Activated CD4-positive, alpha-beta memory T cell treated with anti-CD3 and anti-CD28 coated beads for 36 hours (primary cell): Measurements from ENCODE around the gene AP2B1. TPM values are rescaled to one million over a fixed set of nuclear protein-coding genes. Genes with fewer than 3 reads are reported as not detected.

ENCODE experiments used
- CTCF ChIA-PET: fragments of 350-600 bp; sonication (Branson Sonifier 250); formaldehyde crosslinking; loops from one replicate; lab custom pipeline; 2021; ENCODE audit warnings: antibody characterized with exemption, inconsistent platforms; lab: Charles Lee
- POLR2A ChIA-PET: fragments of 350-600 bp; sonication (Branson Sonifier 250); formaldehyde crosslinking; loops from one replicate; lab custom pipeline; 2021; ENCODE audit warnings: antibody characterized with exemption; lab: Charles Lee
- DNase-seq: peaks from one replicate; pipeline ENCODE4 v3.0.0-alpha.2; 2020
- H3K27ac Mint-ChIP-seq: one replicate; pipeline ENCODE4 v1.8.0; 2021; ENCODE audit warnings: mixed read lengths
- H3K27me3 Mint-ChIP-seq: one replicate; pipeline ENCODE4 v1.8.0; 2021; ENCODE audit warnings: mixed read lengths
- H3K36me3 Mint-ChIP-seq: one replicate; pipeline ENCODE4 v1.8.0; 2021; ENCODE audit warnings: mixed read lengths
- H3K4me1 Mint-ChIP-seq: one replicate; pipeline ENCODE4 v1.8.0; 2021; ENCODE audit warnings: low read depth, mixed read lengths
- H3K4me3 Mint-ChIP-seq: one replicate; pipeline ENCODE4 v1.8.0; 2021; ENCODE audit warnings: mild to moderate bottlenecking, mixed read lengths
- H3K9me3 Mint-ChIP-seq: one replicate; pipeline ENCODE4 v1.8.0; 2021; ENCODE audit warnings: mixed read lengths
- intact Hi-C: fragments of 100-400 bp; cut with micrococcal nuclease; formaldehyde crosslinking; loops from one replicate; pipeline ENCODE4 v1.15.1; 2023
- total RNA-seq, 2 experiments: library from RNA; stranded (reverse); gene quantifications; one replicate each; pipeline ENCODE4 v1.2.3, GENCODE V29; 2021

Gene AP2B1
- total RNA-seq, 2 experiments from 2014 or later = 187 to 192 TPM

- peak overlapping the region; percentile 98 for H3K27ac Mint-ChIP-seq
- H3K4me3 Mint-ChIP-seq = peak overlapping the region; percentile 94
- POLR2A ChIA-PET = interaction anchor here (0.8 to 2.9 kb wide), 6 partner anchors 9 to 364 kb away, joined by 3 to 21 read pairs (median 14); partner anchors contain the start of genes AP2B1, SLFN12L and TAF15
- peaks cover 20% of the 10 kb centered on the region for H3K4me1 Mint-ChIP-seq
- H3K27me3 Mint-ChIP-seq = no peaks in the 10 kb centered on the region
- no peaks in the 10 kb centered on the region for H3K9me3 Mint-ChIP-seq
- CTCF ChIA-PET = interaction anchor here (1.3 to 2.1 kb wide), 5 partner anchors 11 to 186 kb away, joined by 3 to 8 read pairs (median 4); no protein-coding TSS in a partner anchor
- peaks cover 6% of the 10 kb centered on the region for H3K36me3 Mint-ChIP-seq
- intact Hi-C loops = loop anchor here (1.0 to 2.0 kb wide), 4 partner anchors 9 to 335 kb away; partner anchors contain the start of genes AP2B1 and SLFN5
- DNase-seq = no peak
Measured at GRCh38 chr17:35577830-35578196, 9.3 kb upstream of the AP2B1 start.

GRCh38 chr17:35578197-35578928 lies 8.8 kb upstream of the AP2B1 start, which contains the start of gene PEX12:
Gene PEX12, minus strand, starts transcription at chr17:35578571. Its CDS starts 550 bp downstream, at chr17:35578021.
- Mint-ChIP-seq H3K4me3 (peak within 1 kb of the TSS; percentile 94), H3K27me3 (no peaks in the 10 kb centered on the region), H3K9me3 (no peaks in the 10 kb centered on the region), H3K36me3 (peaks cover 6% of the 10 kb centered on the region), H3K27ac (peak within 1 kb of the TSS; percentile 98), H3K4me1 (peaks cover 20% of the 10 kb centered on the region)
- ChIA-PET POLR2A (interaction anchor here (0.8 to 2.9 kb wide), 9 partner anchors 8 to 364 kb away, joined by 3 to 21 read pairs (median 9); partner anchors contain the start of genes AP2B1, SLFN12L, SLFN5 and TAF15), CTCF (interaction anchor here (0.7 to 2.1 kb wide), 10 partner anchors 10 to 407 kb away, joined by 3 to 9 read pairs (median 4); no protein-coding TSS in a partner anchor)
- intact Hi-C loops = loop anchor here (1.0 to 2.0 kb wide), 4 partner anchors 9 to 336 kb away; partner anchors contain the start of genes AP2B1 and SLFN5
- peak; percentile 92 for DNase-seq

DNA sequence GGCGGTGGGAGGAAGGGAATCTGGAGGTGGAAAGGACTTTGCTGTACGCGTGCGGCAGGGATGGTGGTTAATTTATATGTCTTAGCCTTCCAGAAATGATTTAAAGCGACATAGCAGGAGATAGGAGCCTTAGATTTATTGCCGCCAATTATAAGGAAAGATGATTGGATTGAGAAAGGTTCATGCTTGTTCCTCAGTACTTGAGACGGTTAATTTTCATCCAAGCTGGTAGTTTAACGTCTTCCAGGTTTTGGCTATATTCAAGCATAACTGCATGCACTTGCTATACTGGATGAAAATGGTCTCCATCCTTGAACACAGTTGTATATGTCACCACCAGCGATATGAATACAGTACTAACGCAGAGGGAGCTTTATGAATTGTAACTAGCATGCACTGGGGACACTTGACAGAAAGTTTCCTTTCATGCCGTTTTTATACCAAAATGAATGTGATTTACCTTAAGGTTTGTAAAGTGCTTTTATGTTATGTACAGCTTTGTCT lies 8.1 kb upstream of the AP2B1 start:
- intact Hi-C loops = loop anchor here (1.0 to 2.0 kb wide), 4 partner anchors 8 to 336 kb away; partner anchors contain the start of genes AP2B1 and SLFN5
- no peak for DNase-seq
- CTCF ChIA-PET = interaction anchor here (0.7 to 2.1 kb wide), 10 partner anchors 9 to 408 kb away, joined by 3 to 9 read pairs (median 4); no protein-coding TSS in a partner anchor
- Mint-ChIP-seq H3K9me3 (no peaks in the 10 kb centered on the region), H3K4me3 (peak overlapping the region; percentile 94), H3K36me3 (peaks cover 6% of the 10 kb centered on the region), H3K27ac (peak overlapping the region; percentile 98), H3K4me1 (peaks cover 20% of the 10 kb centered on the region), H3K27me3 (no peaks in the 10 kb centered on the region)
- POLR2A ChIA-PET = interaction anchor here (0.8 to 2.9 kb wide), 10 partner anchors 8 to 365 kb away, joined by 3 to 21 read pairs (median 8); partner anchors contain the start of genes AP2B1, SLFN11, SLFN12L and SLFN5

DNA sequence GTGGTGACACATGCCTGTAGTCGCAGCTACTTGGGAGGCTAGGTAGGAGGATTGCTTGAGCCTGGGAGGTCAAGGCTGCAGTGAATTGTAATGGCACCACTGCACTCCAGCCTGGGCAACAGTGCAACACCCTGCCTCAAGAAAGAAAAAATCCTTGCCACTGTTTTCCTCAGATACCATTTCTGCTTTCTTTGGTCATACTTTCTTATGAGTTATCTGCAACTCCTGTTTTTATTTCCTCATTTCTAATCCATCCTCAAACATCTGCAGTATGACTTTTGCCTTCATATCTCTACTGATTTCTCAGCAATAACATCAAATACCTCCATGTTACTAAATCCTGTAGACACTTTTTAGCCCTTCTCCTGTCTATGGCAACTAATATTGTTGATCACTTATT lies 3.1 kb upstream of the AP2B1 start:
- DNase-seq = no peak
- Mint-ChIP-seq H3K27me3 (no peaks in the 10 kb centered on the region), H3K4me1 (peaks cover 17% of the 10 kb centered on the region), H3K9me3 (no peaks in the 10 kb centered on the region), H3K36me3 (peaks cover 2% of the 10 kb centered on the region), H3K4me3 (no peak overlapping the region), H3K27ac (no peak overlapping the region)
- CTCF ChIA-PET = no interaction called here
- POLR2A ChIA-PET = no interaction called here
- intact Hi-C loops = no loop called here

- intact Hi-C loops = loop anchor here (1.0 to 2.0 kb wide), 8 partner anchors 8 to 444 kb away; partner anchors contain the start of genes NLE1, PEX12, SLFN11 and TAF15
- Mint-ChIP-seq H3K27me3 (no peaks in the 10 kb centered on the region), H3K4me3 (peak overlapping the region; percentile 93), H3K27ac (peak overlapping the region; percentile 97), H3K9me3 (no peaks in the 10 kb centered on the region), H3K36me3 (peaks cover 2% of the 10 kb centered on the region), H3K4me1 (peaks cover 23% of the 10 kb centered on the region)
- DNase-seq = no peak
- POLR2A ChIA-PET = interaction anchor here (0.6 to 1.9 kb wide), 8 partner anchors 9 to 373 kb away, joined by 3 to 21 read pairs (median 3); partner anchors contain the start of genes PEX12, RASL10B and TAF15
- CTCF ChIA-PET = interaction anchor here (1.2 kb wide), 2 partner anchors 47 to 161 kb away, joined by 4 read pairs; no protein-coding TSS in a partner anchor
Measured at GRCh38 chr17:35586569-35587073, 501 bp upstream of the AP2B1 start.

DNA sequence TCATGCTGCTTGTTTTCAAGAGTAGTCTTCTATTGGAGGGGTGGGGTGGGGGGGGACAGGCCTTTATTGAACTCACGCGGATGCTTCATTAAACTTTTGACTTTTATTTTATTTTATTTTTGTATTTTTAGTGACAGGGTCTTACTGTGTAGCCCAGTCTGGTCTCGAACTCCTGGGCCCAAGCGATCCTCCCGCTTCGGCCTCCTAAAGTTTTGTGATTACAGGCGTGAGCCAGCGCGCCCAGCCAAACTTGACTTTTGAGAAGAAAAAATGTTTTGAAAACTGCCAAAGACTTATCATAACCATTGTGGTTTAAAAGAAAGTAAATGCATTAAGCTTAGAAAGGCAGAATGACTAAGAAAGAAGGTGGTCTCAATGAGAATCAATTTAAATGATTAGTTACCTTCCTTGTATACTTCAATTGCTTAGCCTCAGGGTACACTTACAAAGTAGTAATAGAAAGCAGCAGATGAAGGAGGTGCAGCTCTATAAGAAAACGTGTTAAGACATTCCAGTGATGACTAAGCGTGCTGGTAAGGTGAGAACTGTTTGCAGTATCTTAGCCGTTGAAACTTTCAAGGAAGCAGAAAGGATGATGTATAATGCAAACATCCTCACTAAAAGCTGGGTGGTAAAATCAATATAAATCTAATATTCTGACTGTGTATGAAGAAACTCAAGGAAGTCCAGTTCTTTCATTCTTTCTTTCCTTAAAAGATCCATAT lies 1.2 kb downstream of the AP2B1 start:
- Mint-ChIP-seq H3K9me3 (no peaks in the 10 kb centered on the region), H3K4me3 (peak overlapping the region; percentile 93), H3K4me1 (peaks cover 27% of the 10 kb centered on the region), H3K27me3 (no peaks in the 10 kb centered on the region), H3K27ac (peak overlapping the region; percentile 97), H3K36me3 (peaks cover 4% of the 10 kb centered on the region)
- no peak for DNase-seq
- CTCF ChIA-PET = interaction anchor here (0.6 to 2.2 kb wide), 9 partner anchors 10 to 276 kb away, joined by 3 to 10 read pairs (median 4); partner anchors contain the start of gene PEX12
- intact Hi-C loops = loop anchor here (1.0 kb wide), 1 partner anchor 275 kb away; no protein-coding TSS in a partner anchor
- POLR2A ChIA-PET = interaction anchor here (0.8 to 2.0 kb wide), 6 partner anchors 10 to 221 kb away, joined by 3 to 13 read pairs (median 3); partner anchors contain the start of genes PEX12, SLFN11 and TAF15

DNA sequence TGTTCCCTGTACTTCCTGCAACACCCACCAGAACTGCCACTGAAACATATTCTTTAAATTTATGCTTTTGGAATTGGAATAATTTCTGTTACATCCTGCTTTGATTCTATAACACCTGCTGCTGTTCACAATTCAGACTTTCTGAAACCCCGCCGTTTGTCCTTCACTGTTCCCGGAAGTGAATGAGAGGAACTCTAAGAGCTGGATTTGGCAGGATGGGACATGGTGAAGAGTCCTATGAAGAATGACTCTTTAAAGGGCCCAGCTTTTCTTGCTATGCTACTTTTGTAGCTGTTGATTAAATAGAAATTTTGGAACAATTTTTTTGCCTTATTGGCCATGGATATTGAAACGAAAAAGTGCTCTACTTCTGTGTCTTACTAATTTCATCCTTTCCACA lies 8.9 kb downstream of the AP2B1 start:
- ChIA-PET POLR2A (no interaction called here), CTCF (interaction anchor here (1.0 kb wide), 1 partner anchor 18 kb away, joined by 6 read pairs; no protein-coding TSS in a partner anchor)
- no peaks in the 10 kb centered on the region for H3K27me3 Mint-ChIP-seq
- peaks cover 44% of the 10 kb centered on the region for H3K36me3 Mint-ChIP-seq
- H3K4me1 Mint-ChIP-seq = peaks cover 5% of the 10 kb centered on the region
- no peak overlapping the region for H3K4me3 Mint-ChIP-seq
- DNase-seq = no peak
- no peak overlapping the region for H3K27ac Mint-ChIP-seq
- H3K9me3 Mint-ChIP-seq = no peaks in the 10 kb centered on the region
- intact Hi-C loops = no loop called here

- H3K27me3 Mint-ChIP-seq = no peaks in the 10 kb centered on the region
- peaks cover 46% of the 10 kb centered on the region for H3K36me3 Mint-ChIP-seq
- CTCF ChIA-PET = no interaction called here
- intact Hi-C loops = no loop called here
- POLR2A ChIA-PET = no interaction called here
- H3K4me1 Mint-ChIP-seq = peaks cover 5% of the 10 kb centered on the region
- DNase-seq = no peak
- no peaks in the 10 kb centered on the region for H3K9me3 Mint-ChIP-seq
- no peak overlapping the region for H3K27ac Mint-ChIP-seq
- H3K4me3 Mint-ChIP-seq = no peak overlapping the region
Measured at GRCh38 chr17:35596530-35597233, 9.6 kb downstream of the AP2B1 start.

DNA sequence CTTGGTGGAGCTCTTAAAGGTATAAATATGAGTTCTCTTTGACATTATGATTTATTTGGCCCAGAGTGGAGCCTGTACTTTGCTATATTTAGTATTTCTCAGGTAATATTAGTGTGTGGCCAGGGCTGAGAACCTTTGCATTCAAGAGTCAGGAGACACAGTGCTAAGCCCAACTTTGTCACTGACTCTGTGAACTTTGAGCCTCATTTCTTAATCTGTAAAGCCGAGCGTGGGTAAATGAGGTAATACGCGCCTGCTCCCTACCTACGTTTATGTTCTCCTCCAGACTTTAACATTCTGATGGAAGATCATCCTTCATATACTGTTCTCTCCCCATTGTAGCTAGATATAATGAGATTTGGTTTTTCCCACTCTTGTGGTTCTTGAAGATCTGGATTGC lies 10.5 kb downstream of the AP2B1 start:
- CTCF ChIA-PET = no interaction called here
- no peak for DNase-seq
- peaks cover 5% of the 10 kb centered on the region for H3K4me1 Mint-ChIP-seq
- POLR2A ChIA-PET = no interaction called here
- H3K36me3 Mint-ChIP-seq = peaks cover 48% of the 10 kb centered on the region
- no peak overlapping the region for H3K27ac Mint-ChIP-seq
- H3K9me3 Mint-ChIP-seq = no peaks in the 10 kb centered on the region
- no peak overlapping the region for H3K4me3 Mint-ChIP-seq
- intact Hi-C loops = no loop called here
- H3K27me3 Mint-ChIP-seq = no peaks in the 10 kb centered on the region

DNA sequence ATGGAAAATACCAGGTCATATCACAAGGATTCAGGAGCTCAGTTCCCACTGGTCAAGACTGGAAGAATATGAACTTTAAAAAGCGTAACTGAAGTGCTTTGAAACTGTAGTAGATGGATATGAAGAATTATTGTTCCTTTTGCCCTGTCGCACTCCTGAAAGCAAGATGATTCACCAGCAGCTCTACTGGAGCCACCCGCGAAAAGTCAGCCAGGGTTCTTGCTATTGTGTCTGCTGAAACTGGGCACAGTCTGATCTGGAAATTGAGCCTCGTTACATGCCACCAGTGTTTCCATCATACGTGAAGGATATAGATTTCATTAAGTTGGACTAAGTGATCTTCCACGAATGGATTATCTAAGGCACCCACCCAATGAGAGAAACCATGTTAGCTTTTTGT lies 16.6 kb downstream of the AP2B1 start:
- intact Hi-C loops = no loop called here
- DNase-seq = no peak
- Mint-ChIP-seq H3K4me3 (no peak overlapping the region), H3K27ac (no peak overlapping the region), H3K27me3 (no peaks in the 10 kb centered on the region), H3K9me3 (no peaks in the 10 kb centered on the region), H3K4me1 (peaks cover 5% of the 10 kb centered on the region), H3K36me3 (peaks cover 35% of the 10 kb centered on the region)
- ChIA-PET CTCF (interaction anchor here (1.0 to 3.7 kb wide), 5 partner anchors 8 to 161 kb away, joined by 3 to 16 read pairs (median 3); no protein-coding TSS in a partner anchor), POLR2A (interaction anchor here (1.4 kb wide), 1 partner anchor 13 kb away, joined by 3 read pairs; no protein-coding TSS in a partner anchor)
